ENCODE measurements around the gene TTLL8.
A peak's percentile ranks its signal among the peaks of the same experiment; 100 is the strongest.

TTLL8 gene

GRCh38 chr22:50082961-50083461 lies 24.9 kb upstream of the TTLL8 start:
- DNase-seq = peak; percentile 71

DNA sequence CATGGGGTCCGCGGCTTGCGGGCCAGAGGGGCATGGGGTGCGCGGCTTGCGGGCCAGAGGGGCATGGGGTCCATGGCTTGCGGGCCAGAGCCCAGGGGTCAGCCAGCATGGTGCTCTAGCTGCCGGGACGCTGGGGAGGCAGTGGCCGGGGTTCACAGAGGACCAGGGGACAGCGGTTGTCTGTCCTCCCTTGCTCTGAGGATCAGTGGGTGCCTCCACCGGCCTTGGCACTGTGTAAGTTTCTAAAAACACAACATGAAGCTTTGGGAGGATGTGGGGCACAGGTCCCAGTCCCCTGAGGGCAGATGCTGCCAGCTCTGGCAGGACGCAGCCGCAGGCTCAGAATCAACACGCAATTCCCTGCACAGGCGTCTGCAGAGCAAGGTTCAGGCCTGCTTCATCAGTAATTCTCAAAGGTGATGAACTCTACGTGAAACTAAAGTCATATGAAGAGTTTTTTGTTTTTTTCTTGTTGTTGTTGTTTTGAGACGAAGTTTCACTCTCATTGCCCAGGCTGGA lies 24.2 kb upstream of the TTLL8 start:
- DNase-seq = no peak

- no peak for DNase-seq
These were observed 23.5 kb upstream of the TTLL8 start for GRCh38 chr22:50081426-50082196.

DNA sequence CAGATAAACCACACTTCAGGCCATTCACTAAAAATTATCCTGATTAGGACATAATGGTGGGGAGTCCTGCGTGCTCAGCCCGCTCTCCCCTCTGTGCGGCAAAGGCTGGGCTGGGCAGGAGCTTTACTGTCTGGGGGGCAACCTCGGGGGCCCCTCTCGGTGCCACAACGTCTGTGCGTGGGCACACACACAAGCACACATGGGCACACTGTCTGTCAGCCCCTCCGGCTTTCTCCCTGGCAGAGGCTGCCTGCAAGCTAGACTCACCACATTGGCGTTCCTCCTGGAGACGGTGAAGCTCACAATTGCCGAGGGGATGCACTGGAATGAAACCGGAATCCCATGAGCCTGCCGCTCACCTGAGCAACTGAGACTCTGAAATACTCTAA lies 22.0 kb upstream of the TTLL8 start:
- no peak for DNase-seq

DNA sequence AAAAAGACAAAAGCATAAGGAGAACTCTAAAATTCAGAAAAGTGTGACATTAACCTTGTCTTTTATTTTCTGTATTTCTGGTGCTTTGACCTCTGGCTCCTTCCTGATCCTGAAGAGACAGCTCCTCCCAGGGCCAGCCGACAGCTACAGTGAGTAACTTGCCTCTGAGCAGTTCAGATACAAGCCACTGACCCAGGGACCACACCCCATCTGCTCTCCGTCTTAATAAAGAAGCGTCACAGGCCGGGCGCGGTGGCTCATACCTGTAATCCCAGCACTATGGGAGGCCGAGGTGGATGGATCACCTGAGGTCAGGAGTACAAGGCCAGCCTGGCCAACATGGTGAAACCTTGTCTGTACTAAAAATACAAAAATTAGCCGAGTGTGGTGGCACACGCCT lies 20.7 kb upstream of the TTLL8 start:
- no peak for DNase-seq

DNA sequence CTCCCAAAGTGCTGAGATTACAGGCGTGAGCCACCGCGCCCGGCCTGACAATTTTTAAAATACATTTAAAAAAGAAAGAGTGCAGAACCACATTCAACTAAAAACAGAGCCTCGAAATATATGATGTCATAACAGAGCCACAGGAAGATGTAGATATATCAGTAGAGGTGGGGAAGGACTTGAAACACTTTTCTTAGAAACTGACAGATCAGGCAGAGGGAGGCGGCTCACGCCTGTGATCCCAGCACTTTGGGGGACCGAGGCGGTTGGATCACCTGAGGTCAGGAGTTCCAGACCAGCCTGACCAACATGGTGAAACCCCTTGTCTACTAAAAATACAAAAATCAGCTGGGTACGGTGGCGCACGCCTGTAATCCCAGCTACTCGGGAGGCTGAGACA lies 20.1 kb upstream of the TTLL8 start:
- no peak for DNase-seq

DNA sequence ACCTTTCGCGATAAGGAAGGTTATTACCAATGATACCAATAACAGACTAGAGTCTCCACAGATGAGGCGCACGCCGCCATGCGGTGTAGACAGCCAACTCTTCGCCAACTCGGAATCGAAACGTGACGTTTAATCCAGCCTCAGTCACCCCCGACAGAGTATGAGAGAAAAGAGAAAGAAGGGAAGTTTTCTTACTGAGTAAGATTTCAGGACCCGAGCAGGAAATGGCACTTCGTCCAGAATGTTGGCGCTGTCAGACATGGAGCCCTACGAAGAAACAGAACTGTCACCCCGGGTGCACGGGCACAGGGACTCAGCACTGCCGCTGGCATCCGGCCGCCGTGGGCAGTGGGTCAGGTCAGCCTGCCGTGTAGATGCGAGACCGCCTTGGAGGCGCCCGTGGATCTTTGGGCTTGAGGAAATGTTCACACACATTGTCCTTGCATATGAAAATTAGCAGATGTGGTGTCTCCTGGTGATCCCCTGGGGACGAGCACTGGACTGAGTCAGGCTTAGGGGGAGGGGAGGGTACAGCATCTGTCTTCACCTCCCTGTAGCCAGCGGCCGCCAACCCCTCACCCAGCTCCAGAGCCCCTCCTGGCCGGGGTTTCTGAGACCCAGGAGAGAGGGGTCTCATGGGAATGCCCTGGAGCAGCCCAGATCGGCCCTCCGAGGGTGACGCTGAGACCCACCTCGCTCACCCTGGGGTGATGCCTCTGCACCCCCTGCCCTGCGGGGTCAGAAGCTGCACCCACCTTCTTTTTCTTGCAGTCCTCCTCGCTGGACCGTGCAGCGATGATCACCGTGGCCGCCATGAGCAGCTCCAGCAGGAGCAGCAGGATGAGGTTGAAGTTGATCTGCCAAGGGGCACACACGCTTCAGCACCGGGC lies 18.8 kb upstream of the TTLL8 start:
- no peak for DNase-seq

DNA sequence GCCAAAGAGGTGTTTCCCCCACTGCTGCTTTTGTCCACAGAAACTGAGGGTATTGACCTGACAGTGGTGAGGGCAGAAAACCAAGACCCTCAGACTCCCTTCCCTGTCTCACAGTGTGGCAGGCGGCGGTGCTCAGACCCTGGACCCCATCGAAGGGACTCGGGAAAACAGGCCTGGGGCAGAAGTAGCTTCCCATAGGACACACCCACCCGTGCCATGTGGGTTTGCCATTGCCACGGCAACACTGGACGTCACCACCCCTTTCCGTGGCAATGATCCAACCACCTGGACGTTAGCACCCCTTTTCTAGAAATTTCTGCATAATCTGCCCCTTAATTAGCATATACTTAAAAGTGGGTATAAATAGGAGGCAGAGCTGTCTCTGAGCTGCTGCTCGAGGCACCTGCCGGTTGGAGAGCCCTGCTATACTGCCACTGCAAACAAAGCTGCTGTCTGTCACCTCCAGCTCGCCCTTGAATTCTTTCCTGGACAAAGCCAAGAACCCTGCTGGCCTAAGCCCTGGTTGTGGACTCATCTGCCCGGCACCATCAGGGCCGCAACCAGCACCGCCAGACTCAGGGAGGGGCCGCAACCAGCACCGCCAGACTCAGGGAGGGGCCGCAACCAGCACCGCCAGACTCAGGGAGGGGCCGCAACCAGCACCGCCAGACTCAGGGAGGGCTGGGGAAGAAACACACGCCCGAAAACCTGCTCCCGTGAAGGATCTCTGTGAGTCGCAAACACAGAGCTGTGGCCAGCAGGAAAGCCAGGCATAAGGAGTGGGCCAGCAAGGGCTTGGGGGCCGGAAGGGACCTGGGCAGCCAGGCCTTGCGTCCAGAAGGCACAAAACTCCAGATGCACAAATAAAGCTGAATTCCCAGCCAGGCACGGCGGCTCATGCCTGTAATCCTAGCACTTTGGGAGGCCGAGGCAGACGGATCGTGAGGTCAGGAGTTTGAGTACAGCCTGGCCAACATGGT lies 16.7 kb upstream of the TTLL8 start:
- DNase-seq = peak; percentile 87

- DNase-seq = no peak
These were observed 16.0 kb upstream of the TTLL8 start for GRCh38 chr22:50074056-50074455.

DNA sequence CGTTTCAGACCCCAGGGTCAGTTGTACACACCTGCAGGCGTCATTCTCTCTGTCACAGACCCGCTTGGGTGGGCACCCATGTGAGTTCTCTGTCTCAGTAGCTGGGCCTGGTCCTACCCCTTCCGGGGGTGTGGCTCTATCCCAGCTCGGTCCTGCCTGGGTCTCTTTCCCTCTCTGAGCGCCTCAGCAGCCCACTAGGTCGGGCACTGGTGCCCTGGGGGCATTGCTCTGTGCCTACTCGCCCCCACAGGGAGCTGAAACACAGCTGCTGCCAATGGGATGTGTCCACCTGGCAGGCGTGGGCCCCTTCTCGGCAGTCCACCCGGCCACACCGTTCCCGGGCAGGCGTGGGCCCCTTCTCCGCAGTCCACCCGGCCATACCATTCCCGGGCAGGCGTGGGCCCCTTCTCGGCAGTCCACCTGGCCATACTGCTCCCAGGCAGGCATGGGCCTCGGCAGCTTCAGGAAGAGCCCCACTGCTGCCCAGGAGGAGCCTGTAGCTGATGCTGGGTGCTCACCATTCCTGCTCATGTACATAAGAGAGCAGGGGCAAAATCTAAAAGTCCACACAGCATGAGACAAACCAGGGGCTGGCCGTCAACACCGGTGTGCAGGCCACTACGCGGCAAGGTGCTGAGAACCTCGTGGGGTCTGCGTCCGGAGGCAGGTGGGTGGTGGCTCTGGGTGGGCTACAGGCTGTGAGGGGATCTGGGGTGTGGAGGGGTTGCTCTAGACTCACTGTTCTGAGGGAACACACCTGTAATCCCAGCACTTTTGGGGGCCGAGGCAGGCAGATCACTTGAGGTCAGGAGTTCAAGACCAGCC lies 14.8 kb upstream of the TTLL8 start:
- no peak for DNase-seq

GRCh38 chr22:50072167-50072555 lies 14.1 kb upstream of the TTLL8 start:
- no peak for DNase-seq

DNA sequence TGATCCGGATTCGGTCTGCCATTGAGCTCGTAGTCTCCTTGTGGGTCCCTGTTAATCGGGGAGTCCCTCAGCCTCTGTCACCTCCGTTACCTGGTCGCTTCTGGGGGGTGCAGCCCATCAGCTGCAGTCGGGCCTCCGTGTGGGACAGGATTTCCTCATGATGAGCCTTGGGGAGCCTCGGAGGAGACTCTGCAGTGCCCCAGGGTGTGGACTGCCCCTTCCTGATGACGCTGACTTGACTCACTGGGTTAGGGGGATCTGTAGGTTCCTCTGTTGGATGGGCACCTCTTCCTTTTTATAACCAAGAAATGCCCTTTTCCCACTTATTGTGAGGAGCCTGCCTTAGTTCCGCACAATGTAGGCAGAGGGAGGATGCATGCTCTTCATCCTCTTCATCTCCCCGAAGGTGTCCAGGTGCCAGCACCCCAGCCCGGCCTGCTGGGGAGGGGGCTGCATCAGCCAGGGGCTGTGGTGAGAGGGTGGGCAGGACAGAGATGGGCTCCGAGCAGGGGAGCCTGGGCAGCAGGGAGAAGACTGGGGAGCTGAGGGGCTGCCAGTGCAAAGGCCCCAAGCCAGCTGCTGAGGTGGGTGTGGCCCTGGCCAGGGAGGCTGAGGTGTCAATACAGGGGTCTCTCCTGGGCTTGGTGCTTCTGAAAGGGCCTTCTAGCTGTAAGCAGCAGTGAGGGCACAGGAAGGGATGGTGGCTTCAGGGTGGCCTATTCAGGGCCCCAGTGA lies 13.5 kb upstream of the TTLL8 start:
- no peak for DNase-seq

DNA sequence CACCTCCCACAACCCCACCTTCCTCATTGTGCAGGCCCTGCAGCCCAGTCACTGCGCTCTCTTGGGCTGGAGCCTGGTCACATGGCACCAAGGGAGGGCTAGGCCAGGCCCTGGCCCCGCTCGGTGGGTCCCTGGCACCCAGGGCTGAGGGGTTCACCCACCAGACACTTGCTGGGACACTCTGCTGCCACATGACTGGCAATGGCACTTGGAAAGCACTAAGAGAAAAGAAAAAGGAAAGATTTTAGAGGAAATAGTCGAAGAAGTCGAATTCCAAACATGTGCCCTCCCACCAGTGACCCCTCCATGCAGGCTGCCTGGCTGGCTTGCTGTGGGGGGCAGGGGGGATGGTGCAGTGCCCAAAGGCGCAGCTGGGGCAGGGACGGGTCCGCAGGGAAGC lies 12.3 kb upstream of the TTLL8 start:
- no peak for DNase-seq

GRCh38 chr22:50068096-50068495 lies 10.0 kb upstream of the TTLL8 start:
- no peak for DNase-seq

GRCh38 chr22:50067244-50067643 lies 9.1 kb upstream of the TTLL8 start:
- no peak for DNase-seq

DNA sequence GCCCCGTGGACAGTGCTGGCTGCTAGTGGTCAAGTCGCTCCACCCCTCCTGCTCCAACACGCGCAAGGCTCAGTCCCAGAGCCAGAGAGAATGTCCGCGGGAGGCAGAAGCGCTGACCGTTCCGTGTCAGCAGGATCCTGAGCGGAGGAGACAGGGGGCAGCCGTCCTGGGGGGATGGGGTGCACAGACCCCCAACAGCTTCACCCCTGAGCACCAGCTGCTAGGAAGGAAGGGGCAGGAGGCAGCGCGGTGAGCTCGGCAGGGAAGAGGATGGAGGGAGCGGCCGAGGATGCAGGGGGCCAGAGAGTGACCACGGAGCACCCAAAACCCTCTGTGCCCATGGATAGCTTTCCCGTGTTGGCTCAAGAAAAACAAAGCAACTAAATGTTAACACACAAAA lies 6.4 kb upstream of the TTLL8 start:
- no peak for DNase-seq

GRCh38 chr22:50063589-50064393 lies 5.7 kb upstream of the TTLL8 start:
- no peak for DNase-seq

DNA sequence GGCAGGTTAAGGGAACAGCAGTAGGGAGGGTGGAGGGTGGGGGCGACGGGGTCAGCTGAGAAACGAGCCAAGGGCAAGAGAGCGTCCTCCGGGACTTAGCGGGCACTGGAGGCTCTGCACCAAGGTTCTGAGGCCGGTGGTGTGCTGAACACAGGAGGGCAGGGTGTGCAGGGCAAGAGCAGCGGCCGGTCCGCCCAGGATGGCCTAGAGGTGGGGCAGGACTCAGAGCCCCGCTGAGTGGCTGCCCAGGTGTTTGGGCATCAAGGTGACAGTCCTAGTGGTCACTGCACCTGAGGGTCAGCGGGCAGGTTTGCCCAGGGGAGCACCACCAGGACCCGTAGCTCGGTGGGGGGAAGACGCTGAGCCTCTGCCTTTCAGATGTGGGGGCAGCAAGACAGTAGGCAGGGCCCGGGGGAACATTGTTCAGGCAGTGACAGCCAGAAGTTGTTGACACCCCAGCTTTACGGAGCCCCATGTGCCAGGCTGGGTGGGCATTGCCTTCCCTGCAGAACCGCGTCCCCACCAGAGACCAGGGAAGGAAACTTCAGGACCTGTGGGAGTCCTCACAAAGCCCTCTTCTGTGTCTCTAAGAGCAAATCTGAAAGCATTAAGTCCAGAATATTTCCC lies 4.5 kb upstream of the TTLL8 start:
- DNase-seq = no peak

GRCh38 chr22:50061824-50062355 lies 3.8 kb upstream of the TTLL8 start:
- no peak for DNase-seq
